Activated naive CD8-positive, alpha-beta T cell treated with anti-CD3 and anti-CD28 coated beads for 36 hours (primary cell): ENCODE results near the gene NDUFB7. TPM values are rescaled to one million over a fixed set of nuclear protein-coding genes. Genes with fewer than 3 reads are reported as not detected.
A peak's percentile ranks its signal among the peaks of the same experiment; 100 is the strongest.

Experiments used
- DNase-seq: peaks from one replicate; pipeline ENCODE4 v3.0.0; 2021
- H3K27ac Mint-ChIP-seq: one replicate; pipeline ENCODE4 v1.8.0; 2022; ENCODE audit warnings: mild to moderate bottlenecking, moderate library complexity, mixed read lengths
- H3K27me3 Mint-ChIP-seq: one replicate; pipeline ENCODE4 v1.8.0; 2022; ENCODE audit warnings: mild to moderate bottlenecking, mixed read lengths
- H3K36me3 Mint-ChIP-seq: one replicate; pipeline ENCODE4 v1.8.0; 2021; ENCODE audit warnings: mild to moderate bottlenecking, mixed read lengths
- H3K4me1 Mint-ChIP-seq: one replicate; pipeline ENCODE4 v1.8.0; 2021; ENCODE audit warnings: mixed read lengths
- H3K4me3 Mint-ChIP-seq: one replicate; pipeline ENCODE4 v1.8.0; 2022; ENCODE audit warnings: mild to moderate bottlenecking, moderate library complexity, mixed read lengths
- H3K9me3 Mint-ChIP-seq: one replicate; pipeline ENCODE4 v1.8.0; 2022; ENCODE audit warnings: mixed read lengths
- total RNA-seq, 2 experiments: library from RNA; stranded (reverse); gene quantifications; one replicate each; pipeline ENCODE4 v1.2.3, GENCODE V29; 2021

NDUFB7 gene
- total RNA-seq, 2 experiments from 2014 or later: 128 to 129 TPM

DNA sequence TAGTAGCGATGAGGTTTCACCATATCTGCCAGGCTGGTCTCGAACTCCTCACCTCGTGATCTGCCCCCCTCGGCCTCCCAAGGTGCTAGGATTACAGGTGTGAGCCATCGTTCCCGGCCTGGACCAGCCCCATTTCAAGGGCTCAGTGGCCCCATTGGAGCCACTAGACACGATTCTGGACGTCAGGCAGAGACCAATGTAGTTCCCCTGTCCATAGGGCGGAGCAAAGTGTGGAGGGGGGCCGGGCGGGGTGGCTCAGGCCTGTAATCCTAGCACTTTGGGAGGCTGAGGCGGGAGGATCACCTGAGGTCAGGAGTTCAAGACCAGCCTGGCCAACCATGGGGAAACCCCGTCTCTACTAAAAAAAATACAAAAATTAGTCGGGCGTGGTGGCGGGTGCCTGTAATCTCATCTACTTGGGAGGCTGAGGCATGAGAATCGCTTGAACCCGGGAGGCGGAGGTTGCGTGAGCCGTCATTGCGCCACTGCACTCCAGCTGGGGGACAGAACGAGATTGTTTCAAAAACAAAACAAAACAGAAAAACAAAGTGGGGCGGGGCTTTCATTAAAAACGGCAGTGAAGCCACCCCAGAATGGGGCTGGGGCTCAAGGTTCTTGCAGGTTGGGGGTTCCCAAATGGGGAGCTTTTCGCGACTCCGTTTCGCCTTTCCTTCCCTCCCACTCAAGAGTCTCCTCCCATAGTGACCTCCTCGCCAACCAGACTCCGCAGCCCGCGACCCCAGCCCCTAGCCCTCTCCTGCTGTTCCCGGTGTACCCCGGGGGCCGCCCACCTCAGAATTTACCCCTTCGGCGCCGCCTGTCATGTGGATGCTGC is 43.2 kb downstream of the NDUFB7 start:
- Mint-ChIP-seq H3K36me3 (no peaks in the 10 kb centered on the region), H3K9me3 (no peaks in the 10 kb centered on the region), H3K27me3 (no peaks in the 10 kb centered on the region), H3K4me1 (peaks cover 23% of the 10 kb centered on the region), H3K27ac (peak overlapping the region; percentile 92), H3K4me3 (peak overlapping the region; percentile 97)
- no peak for DNase-seq

DNA sequence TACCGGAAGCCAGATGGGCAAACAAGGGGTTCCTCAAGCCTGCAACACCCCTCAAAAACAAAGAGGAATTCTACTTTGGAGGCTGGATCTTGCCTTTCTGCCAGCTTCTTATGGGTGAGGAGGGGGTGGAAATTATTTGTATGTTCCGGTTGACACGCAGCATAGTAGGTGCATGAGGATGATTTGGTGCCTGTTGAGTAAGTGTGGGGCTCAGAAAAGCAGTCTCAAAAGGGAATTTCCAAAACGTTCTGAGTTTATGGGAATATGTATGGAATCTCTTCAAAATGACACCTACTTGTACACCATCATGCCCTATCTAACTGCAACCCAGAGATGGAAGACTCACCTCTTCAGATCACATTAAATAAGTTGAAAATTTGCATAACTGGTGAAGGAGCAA is 45.4 kb downstream of the NDUFB7 start:
- H3K4me1 Mint-ChIP-seq: peaks cover 27% of the 10 kb centered on the region
- H3K27me3 Mint-ChIP-seq: no peaks in the 10 kb centered on the region
- H3K27ac Mint-ChIP-seq: no peak overlapping the region
- no peaks in the 10 kb centered on the region for H3K36me3 Mint-ChIP-seq
- H3K9me3 Mint-ChIP-seq: no peaks in the 10 kb centered on the region
- DNase-seq: no peak
- no peak overlapping the region for H3K4me3 Mint-ChIP-seq

DNA sequence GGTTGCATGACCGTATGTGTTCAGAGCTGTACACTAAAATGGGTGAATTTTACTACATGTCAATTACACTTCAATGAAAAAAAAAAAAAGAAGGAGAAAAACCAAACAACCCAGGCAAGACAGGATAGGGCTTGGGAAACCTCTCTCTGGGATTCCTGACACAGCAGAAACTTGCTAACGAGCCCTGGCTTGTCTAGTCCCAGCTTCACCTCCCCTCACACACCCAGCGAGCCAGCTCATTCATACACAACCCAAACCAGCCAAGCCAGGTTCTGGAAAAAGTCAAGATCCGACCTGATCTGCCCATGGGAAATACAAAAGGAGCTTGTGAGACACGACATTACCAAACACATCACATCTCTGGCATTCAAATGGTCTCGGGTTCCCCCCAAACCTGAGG is 46.1 kb downstream of the NDUFB7 start:
- no peak overlapping the region for H3K4me3 Mint-ChIP-seq
- no peaks in the 10 kb centered on the region for H3K27me3 Mint-ChIP-seq
- no peak for DNase-seq
- H3K27ac Mint-ChIP-seq: no peak overlapping the region
- no peaks in the 10 kb centered on the region for H3K9me3 Mint-ChIP-seq
- peaks cover 24% of the 10 kb centered on the region for H3K4me1 Mint-ChIP-seq
- no peaks in the 10 kb centered on the region for H3K36me3 Mint-ChIP-seq

DNA sequence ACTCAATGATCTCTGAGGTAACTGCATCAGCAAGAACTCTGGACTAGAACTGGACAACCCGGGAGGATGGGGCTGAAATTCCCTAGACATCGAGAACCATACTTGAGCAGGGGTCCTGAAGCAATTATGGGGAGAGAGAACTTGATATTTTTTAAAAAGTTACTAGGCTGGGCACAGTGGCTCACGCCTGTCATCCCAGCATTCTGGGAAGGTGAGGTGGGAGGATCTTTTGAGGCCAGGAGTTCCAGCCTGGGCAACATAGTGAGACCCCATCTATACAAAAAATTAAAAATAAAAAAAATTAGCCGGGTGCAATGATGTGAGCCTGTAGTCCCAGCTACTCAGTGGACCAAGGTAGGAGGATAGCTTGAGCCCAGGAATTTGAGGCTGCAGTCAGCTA is 51.3 kb downstream of the NDUFB7 start:
- Mint-ChIP-seq H3K4me1 (peaks cover 45% of the 10 kb centered on the region), H3K36me3 (peaks cover 22% of the 10 kb centered on the region), H3K4me3 (no peak overlapping the region), H3K27me3 (no peaks in the 10 kb centered on the region), H3K27ac (peak overlapping the region; percentile 94), H3K9me3 (no peaks in the 10 kb centered on the region)
- DNase-seq: no peak

DNA sequence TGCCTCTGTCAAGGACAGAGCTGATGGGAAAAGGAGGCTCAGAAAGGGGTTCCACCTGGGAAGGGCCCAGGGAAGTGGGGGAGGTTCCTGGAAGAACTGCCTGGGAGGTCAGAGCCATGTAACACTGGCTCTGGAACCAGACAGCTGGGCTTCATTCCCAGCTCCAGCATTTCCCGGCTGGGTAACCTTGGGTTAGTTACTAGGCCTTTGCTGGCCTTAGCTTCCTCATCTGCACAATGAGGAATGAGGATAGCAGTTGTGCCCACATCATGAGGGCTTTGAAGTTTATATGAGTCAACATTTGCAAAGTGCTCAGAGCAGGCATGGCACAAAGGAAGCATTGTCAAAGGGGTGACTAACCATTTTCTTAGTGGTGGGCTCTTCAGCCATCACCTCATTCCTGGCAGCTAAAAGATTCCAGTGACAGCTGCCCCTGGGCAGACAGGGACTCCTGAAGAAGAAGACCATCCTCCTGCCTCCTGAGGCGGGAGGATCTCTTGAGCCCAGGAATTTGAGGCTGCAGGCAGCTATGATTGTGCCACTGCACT is 51.9 kb downstream of the NDUFB7 start:
- Mint-ChIP-seq H3K27ac (peak overlapping the region; percentile 94), H3K4me3 (peak overlapping the region; percentile 74), H3K4me1 (peaks cover 51% of the 10 kb centered on the region), H3K36me3 (peaks cover 28% of the 10 kb centered on the region), H3K27me3 (no peaks in the 10 kb centered on the region), H3K9me3 (no peaks in the 10 kb centered on the region)
- DNase-seq: no peak

DNA sequence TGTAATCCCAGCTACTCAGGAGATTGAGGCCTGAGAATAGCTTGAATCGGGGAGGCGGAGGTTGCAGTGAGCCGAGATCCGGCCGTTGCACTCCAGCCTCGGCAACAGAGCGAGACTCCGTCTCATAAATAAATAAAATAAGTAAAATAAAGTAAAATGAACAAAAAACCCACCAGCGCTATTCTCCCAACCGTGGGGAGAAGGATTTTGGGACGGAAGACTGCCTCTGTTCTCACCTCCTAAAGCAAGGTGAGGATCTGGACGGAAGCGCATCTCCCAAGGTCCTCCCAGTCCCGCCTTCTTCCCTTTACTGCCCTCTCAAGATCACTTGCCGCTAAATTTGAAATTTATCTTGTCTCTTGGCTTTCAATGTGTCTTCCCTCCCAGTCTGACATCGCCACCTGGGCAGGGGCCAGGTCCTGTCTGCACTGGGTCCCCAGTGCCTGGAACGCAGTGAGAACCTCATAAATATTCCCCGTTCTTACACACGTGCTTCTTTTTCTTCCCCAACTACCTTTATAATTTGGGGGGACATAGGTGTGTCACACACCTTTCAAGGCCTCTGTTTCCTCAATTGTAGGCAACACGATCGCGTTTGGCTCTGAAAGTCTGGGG is 52.5 kb downstream of the NDUFB7 start:
- H3K4me3 Mint-ChIP-seq: peak overlapping the region; percentile 74
- H3K4me1 Mint-ChIP-seq: peaks cover 56% of the 10 kb centered on the region
- no peak for DNase-seq
- H3K27ac Mint-ChIP-seq: peak overlapping the region; percentile 94
- no peaks in the 10 kb centered on the region for H3K9me3 Mint-ChIP-seq
- no peaks in the 10 kb centered on the region for H3K27me3 Mint-ChIP-seq
- peaks cover 33% of the 10 kb centered on the region for H3K36me3 Mint-ChIP-seq

DNA sequence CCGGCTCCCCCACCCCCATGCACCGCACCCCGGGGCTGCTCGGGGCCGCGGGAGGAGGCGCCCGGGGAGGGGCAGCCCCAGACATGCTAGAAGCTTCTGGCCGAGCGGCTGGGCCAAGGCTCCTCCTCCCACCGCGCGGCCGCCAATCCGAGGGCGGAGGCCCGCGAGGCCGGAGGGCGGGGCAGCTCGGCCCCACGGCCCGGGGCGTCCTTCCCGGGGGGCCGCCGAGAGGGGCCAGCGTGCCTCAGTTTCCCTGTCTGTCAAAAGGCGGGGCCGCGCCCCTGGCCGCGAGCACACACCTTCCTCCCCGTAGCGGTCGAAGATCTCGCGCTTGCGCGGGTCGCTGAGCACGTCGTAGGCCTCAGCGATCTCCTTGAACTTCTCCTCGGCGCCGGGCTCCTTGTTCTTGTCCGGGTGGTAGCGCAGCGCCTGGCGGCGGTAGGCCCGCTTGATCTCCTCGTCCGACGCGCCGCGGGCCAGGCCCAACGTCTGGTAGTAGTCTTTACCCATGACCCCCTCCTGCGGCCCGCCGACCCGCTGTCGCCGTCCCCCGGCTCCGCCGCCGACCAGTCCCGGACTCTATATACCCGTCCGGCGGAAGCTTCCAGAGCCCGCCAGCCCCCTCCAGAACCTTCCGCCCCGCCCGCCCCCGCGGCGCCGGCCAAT is 53.9 kb downstream of the NDUFB7 start, which contains the start of gene DNAJB1:
DNAJB1 (minus strand) TSS at position 558 of the 666 bp plus-strand sequence; CDS start at position 510, 48 bp downstream.
- peak; percentile 78 for DNase-seq
- Mint-ChIP-seq H3K27ac (peak within 1 kb of the TSS; percentile 95), H3K36me3 (peaks cover 39% of the 10 kb centered on the region), H3K9me3 (no peaks in the 10 kb centered on the region), H3K4me1 (peaks cover 62% of the 10 kb centered on the region), H3K4me3 (peak within 1 kb of the TSS; percentile 92), H3K27me3 (no peaks in the 10 kb centered on the region)

DNA sequence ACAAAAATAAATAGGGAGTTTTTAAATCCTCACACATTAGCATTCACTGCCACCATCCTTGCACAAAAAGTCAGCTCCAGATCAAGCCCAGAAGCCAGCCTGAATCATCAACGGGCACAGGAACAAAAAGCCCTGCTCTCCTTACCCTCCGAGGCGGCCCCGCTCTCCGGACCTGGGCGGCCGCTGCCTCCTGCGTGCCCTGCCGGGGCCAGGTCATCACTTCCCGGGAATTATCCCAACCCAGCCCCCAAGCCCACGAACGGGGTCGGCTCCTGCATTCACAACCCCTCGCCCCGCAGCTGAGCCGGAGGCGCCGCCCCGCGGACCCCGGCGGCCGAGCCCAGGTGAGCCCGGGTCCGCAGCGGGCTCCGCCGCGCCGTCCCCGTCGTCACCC is 54.4 kb downstream of the NDUFB7 start:
- H3K36me3 Mint-ChIP-seq: peaks cover 39% of the 10 kb centered on the region
- DNase-seq: no peak
- H3K9me3 Mint-ChIP-seq: no peaks in the 10 kb centered on the region
- H3K4me1 Mint-ChIP-seq: peaks cover 56% of the 10 kb centered on the region
- H3K27ac Mint-ChIP-seq: peak overlapping the region; percentile 80
- H3K4me3 Mint-ChIP-seq: peak overlapping the region; percentile 92
- no peaks in the 10 kb centered on the region for H3K27me3 Mint-ChIP-seq

DNA sequence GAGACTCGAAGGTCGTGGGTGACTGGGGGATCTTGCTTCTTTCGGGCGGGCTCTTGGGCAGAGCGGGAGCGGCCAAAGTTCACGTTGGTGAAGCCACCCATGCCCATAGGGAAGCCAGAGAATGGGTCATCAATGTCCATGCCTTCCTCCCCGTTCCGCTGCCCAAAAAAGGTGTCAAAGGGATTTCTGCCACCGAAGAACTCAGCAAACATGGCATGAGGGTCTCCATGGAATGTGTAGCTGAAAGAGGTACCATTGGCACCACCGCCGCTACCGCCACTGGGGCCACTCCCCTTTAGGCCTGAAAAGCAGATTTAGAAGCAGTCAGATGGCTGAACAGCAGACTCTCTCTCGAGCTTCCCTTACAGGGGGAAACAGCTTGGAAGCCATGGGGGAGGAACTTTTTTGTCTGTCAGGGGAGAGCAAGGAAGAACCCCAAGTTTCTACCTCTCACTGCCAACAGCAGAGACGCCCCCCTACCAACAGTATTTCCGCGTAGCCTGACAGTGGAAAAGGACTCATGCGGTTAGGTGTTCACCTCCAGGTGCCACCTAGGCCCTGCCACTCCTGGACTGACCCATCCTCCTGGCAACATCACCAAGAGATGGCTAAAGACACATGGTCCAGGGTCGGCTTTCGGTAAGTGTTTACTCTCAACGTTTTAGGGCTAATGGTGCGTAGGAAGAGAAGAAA is 55.0 kb downstream of the NDUFB7 start:
- Mint-ChIP-seq H3K9me3 (no peaks in the 10 kb centered on the region), H3K4me1 (peaks cover 52% of the 10 kb centered on the region), H3K36me3 (peaks cover 39% of the 10 kb centered on the region), H3K27me3 (no peaks in the 10 kb centered on the region), H3K27ac (peak overlapping the region; percentile 80), H3K4me3 (peak overlapping the region; percentile 92)
- no peak for DNase-seq

Other genes with a start within 250 kb of the NDUFB7 start
- gene ADGRE5, start 190.6 kb downstream of the NDUFB7 start, total RNA-seq: 100 to 1,000 TPM; 219 to 223 TPM
- gene DDX39A, start 152.7 kb downstream of the NDUFB7 start, total RNA-seq: 100 to 1,000 TPM; 300 to 306 TPM
- 100 to 1,000 TPM; 168 to 169 TPM for gene PKN1, start 138.8 kb downstream of the NDUFB7 start, total RNA-seq
- gene PTGER1, start 96.7 kb downstream of the NDUFB7 start, total RNA-seq: under 1 TPM; 0.25 to 0.40 TPM
- 10 to 100 TPM; 22.5 to 24.8 TPM for gene GIPC1, start 75.9 kb downstream of the NDUFB7 start, total RNA-seq
- gene DNAJB1, start 53.7 kb downstream of the NDUFB7 start, total RNA-seq: 10 to 100 TPM; 45.0 to 45.7 TPM
- 10 to 100 TPM; 86.1 to 88.7 TPM for gene TECR, start 42.5 kb downstream of the NDUFB7 start, total RNA-seq
- gene CLEC17A, start 11.0 kb upstream of the NDUFB7 start, total RNA-seq: under 1 TPM; 0.64 to 0.84 TPM
- gene ADGRE3, start 102.8 kb upstream of the NDUFB7 start, total RNA-seq: not detected
- 1 to 10 TPM; 6.4 to 7.1 TPM for gene ZNF333, start 118.0 kb upstream of the NDUFB7 start, total RNA-seq
- under 1 TPM; 0.29 to 0.48 TPM for gene ADGRE2, start 206.5 kb upstream of the NDUFB7 start, total RNA-seq